K562 (cell line): ENCODE data around the gene ROR2. TPM values are rescaled to one million over a fixed set of nuclear protein-coding genes. Genes with fewer than 3 reads are reported as not detected.

Experiments used
- ATAC-seq: fragments of 200-7000 bp; cut with Tn5 transposase; 3 replicates; pipeline ENCODE4 v1.9.1; 2020; ENCODE audit warnings: moderate library complexity
- BruUV-seq: library from RNA; stranded (reverse); fragments of 400-500 nt; replicated peaks from 2 replicates; lab custom pipeline; 2021; lab: Mats Ljungman, UMichigan
- CTCF ChIA-PET: fragments of 300-600 bp; formaldehyde crosslinking; extraction: SDS; loops from one replicate; lab custom pipeline; 2021; ENCODE audit warnings: low intra/inter-chr PET ratio; lab: Yijun Ruan, JAX
- POLR2A ChIA-PET: fragments of 300-600, 350-650 bp; sonication (Branson Sonifier 250); formaldehyde crosslinking; extraction: SDS; loops from one replicate; lab custom pipeline; 2021; ENCODE audit warnings: antibody characterized with exemption, inconsistent platforms; lab: Yijun Ruan, JAX
- DNase-seq, 4 experiments: peaks; one replicate each; pipeline versions ENCODE4 v3.0.0 to v3.0.0-alpha.2; 2011 to 2018; ENCODE audit warnings: low spot score in 3 of 4, mixed read lengths in 3 of 4; ENCODE audit errors: extremely low read depth in 1 of 4
- FAIRE-seq: peaks from 2 replicates; lab custom pipeline; 2011; peaks lifted over from hg19 to GRCh38; lab: Jason Lieb, UNC
- H2AFZ ChIP-seq: 2 replicates; pipeline ENCODE4 v1.6.0; 2011; ENCODE audit warnings: low read depth, low read length, control low read depth, inconsistent platforms
- H3K27ac ChIP-seq: fragments of 200-600 bp; 3 replicates; pipeline ENCODE4 v1.8.0; 2011; ENCODE audit warnings: low read depth, mild to moderate bottlenecking, control low read depth, inconsistent platforms, low read length, moderate library complexity, mixed read lengths; ENCODE audit errors: extremely low read depth
- H3K27me3 ChIP-seq, 2 experiments: fragments of 300-600 bp in 1 of 2; 2 replicates in 1 of 2; 3 replicates in 1 of 2; pipeline versions ENCODE4 v1.6.0 to v1.8.0; 2011; ENCODE audit warnings: inconsistent platforms in 2 of 2, low read length in 2 of 2, mild to moderate bottlenecking in 1 of 2, mixed read lengths in 1 of 2, moderate library complexity in 1 of 2; ENCODE audit not compliant: control insufficient read depth in 2 of 2, insufficient read depth in 2 of 2
- H3K36me3 ChIP-seq: fragments of 300-600 bp; 3 replicates; pipeline ENCODE4 v1.8.0; 2011; ENCODE audit warnings: mild to moderate bottlenecking, low read length, inconsistent platforms; ENCODE audit not compliant: control insufficient read depth, insufficient read depth
- H3K4me1 ChIP-seq, 2 experiments: fragments of 200-600 bp in 1 of 2; replicated peaks in 1 of 2; 2 replicates in 1 of 2; 3 replicates in 1 of 2; pipeline versions ENCODE4 v1.5.1 to v1.8.0; 2011; ENCODE audit warnings: inconsistent platforms in 2 of 2, low read length in 2 of 2, mild to moderate bottlenecking in 1 of 2, mixed read lengths in 1 of 2, moderate library complexity in 1 of 2; ENCODE audit not compliant: control insufficient read depth in 2 of 2, insufficient read depth in 2 of 2
- H3K4me2 ChIP-seq: 2 replicates; pipeline ENCODE4 v1.6.1; 2011; ENCODE audit warnings: low read length, control low read depth, inconsistent platforms, mixed read lengths; ENCODE audit not compliant: insufficient read depth
- H3K4me3 ChIP-seq: fragments of 200-600 bp; sonication (generic), shearing (Covaris generic); 2 replicates; pipeline ENCODE4 v1.5.1; 2016; ENCODE audit warnings: control low read depth, inconsistent platforms
- H3K79me2 ChIP-seq: fragments of 200-600 bp; 3 replicates; pipeline ENCODE4 v1.8.0; 2011; ENCODE audit warnings: low read length, inconsistent platforms; ENCODE audit not compliant: control insufficient read depth, insufficient read depth
- H3K9ac ChIP-seq, 2 experiments: 2 replicates each; pipeline versions ENCODE4 v1.6.0 to v1.6.1; 2011; ENCODE audit warnings: low read depth in 2 of 2, low read length in 2 of 2, control low read depth in 1 of 2, inconsistent platforms in 1 of 2, mild to moderate bottlenecking in 1 of 2, mixed read lengths in 1 of 2; ENCODE audit not compliant: insufficient read depth in 1 of 2
- H3K9me1 ChIP-seq: one replicate; pipeline ENCODE4 v1.6.0; 2011; ENCODE audit warnings: inconsistent platforms, mild to moderate bottlenecking, low read length, moderate library complexity; ENCODE audit not compliant: control insufficient read depth, insufficient read depth
- H3K9me3 ChIP-seq: replicated peaks from 2 replicates; pipeline ENCODE4 v1.5.1; 2011; ENCODE audit warnings: low read depth, low read length, inconsistent platforms; ENCODE audit not compliant: control insufficient read depth, insufficient read depth
- H4K20me1 ChIP-seq: replicated peaks from 2 replicates; pipeline ENCODE4 v1.6.1; 2011; ENCODE audit warnings: low read length, inconsistent platforms, mixed read lengths; ENCODE audit not compliant: control insufficient read depth, insufficient read depth
- CEBPG ChIP-seq, 3 experiments: fragments of 200-800 bp in 1 of 3; sonication (Bioruptor generic) in 1 of 3; sonication (generic) in 1 of 3; formaldehyde crosslinking in 1 of 3; IDR thresholded peaks in 2 of 3; conservative IDR thresholded peaks in 1 of 3; 2 replicates each; pipeline versions ENCODE4 v1.6.1 to v1.8.0; 2016 to 2022; ENCODE audit warnings: missing compliant biosample characterization in 2 of 3, missing genetic modification characterization in 2 of 3, mild to moderate bottlenecking in 1 of 3, missing genetic modification reagents in 1 of 3
- CTCF ChIP-seq, 3 experiments: IDR thresholded peaks in 2 of 3; conservative IDR thresholded peaks in 1 of 3; 2 replicates each; pipeline ENCODE4 v1.5.1; 2011 to 2012; ENCODE audit warnings: low read length in 3 of 3, mild to moderate bottlenecking in 3 of 3, control low read depth in 2 of 3, improper control_type of control experiment in 1 of 3, inconsistent platforms in 1 of 3, low read depth in 1 of 3, mixed read lengths in 1 of 3, moderate library complexity in 1 of 3; ENCODE audit not compliant: insufficient read depth in 2 of 3
- DEAF1 ChIP-seq: fragments of 450-650 bp; formaldehyde crosslinking; IDR thresholded peaks from 2 replicates; pipeline ENCODE4 v1.4.0; 2020; ENCODE audit warnings: mild to moderate bottlenecking, moderate library complexity
- MXD1 ChIP-seq: fragments of 250-450 bp; sonication (Bioruptor Pico); IDR thresholded peaks from 2 replicates; pipeline ENCODE4 v1.8.0; 2021; ENCODE audit warnings: borderline replicate concordance, mild to moderate bottlenecking, moderate library complexity; ENCODE audit not compliant: poor library complexity, severe bottlenecking
- MYNN ChIP-seq, 2 experiments: sonication (generic); formaldehyde crosslinking in 1 of 2; IDR thresholded peaks; 2 replicates each; pipeline versions ENCODE4 v1.5.0 to v1.6.1; 2016 to 2020; ENCODE audit warnings: antibody characterized with exemption in 1 of 2, missing genetic modification reagents in 1 of 2
- PHB2 ChIP-seq: fragments of 450-650 bp; IDR thresholded peaks from 2 replicates; pipeline ENCODE4 v1.6.1; 2017; ENCODE audit warnings: low read depth
- TEAD1 ChIP-seq, 2 experiments: fragments of 450-650 bp in 1 of 2; sonication (generic) in 1 of 2; formaldehyde crosslinking; IDR thresholded peaks; 2 replicates each; pipeline versions ENCODE4 v1.4.0 to v1.8.0; 2020 to 2022; ENCODE audit warnings: mild to moderate bottlenecking in 2 of 2, missing genetic modification reagents in 1 of 2
- U2AF1 ChIP-seq: fragments of 200-400 bp; formaldehyde crosslinking; optimal IDR thresholded peaks from 2 replicates; pipeline ENCODE3; 2017; ENCODE audit warnings: mild to moderate bottlenecking, low read depth, low read length, moderate library complexity
- XRCC5 ChIP-seq: fragments of 200-400 bp; formaldehyde crosslinking; IDR thresholded peaks from 2 replicates; pipeline ENCODE4 v1.6.1; 2017; ENCODE audit warnings: low read depth, mild to moderate bottlenecking, low read length
- YY1 ChIP-seq, 3 experiments: IDR thresholded peaks; 2 replicates each; pipeline ENCODE4 v1.6.1; 2011; ENCODE audit warnings: low read length in 2 of 3, mild to moderate bottlenecking in 2 of 3, moderate library complexity in 2 of 3, borderline replicate concordance in 1 of 3, control low read depth in 1 of 3, low read depth in 1 of 3; ENCODE audit not compliant: insufficient read depth in 3 of 3, insufficient replicate concordance in 2 of 3, control insufficient read depth in 1 of 3, insufficient read length in 1 of 3; ENCODE audit errors: extremely low read depth in 1 of 3
- ZBTB7A ChIP-seq: IDR thresholded peaks from 2 replicates; pipeline ENCODE4 v1.6.1; 2011; ENCODE audit warnings: low read depth, mild to moderate bottlenecking, low read length, moderate library complexity, borderline replicate concordance; ENCODE audit not compliant: control insufficient read depth
- WGBS: fragments of 100-300 bp; shearing (Covaris generic); methylation state at CpG from one replicate; pipeline ENCODE4 v1.1.6; 2016; ENCODE audit warnings: low coverage, mixed read lengths; ENCODE audit not compliant: insufficient coverage; ENCODE audit errors: missing lambda C conversion rate; 5-methylcytosine and 5-hydroxymethylcytosine counted together
- in situ Hi-C: fragments of 300-500 bp; cut with MboI; formaldehyde crosslinking; loops from 4 replicates; pipeline ENCODE4 v1.15.0; 2018; ENCODE audit warnings: inconsistent platforms, mixed read lengths
- intact Hi-C: fragments of 100-400 bp; cut with micrococcal nuclease; formaldehyde crosslinking; loops from 2 replicates; pipeline ENCODE4 v1.14.2; 2022
- polyA plus RNA-seq, 8 experiments: library from polyadenylated mRNA; depleted of rRNA in 4 of 8; stranded (reverse) in 5 of 8; unstranded in 3 of 8; fragments of >200 nt; fragmentation: Nextera tagmentation in 2 of 8; fragmentation: Illumina TruSeq in 1 of 8; extraction: Ambion mirVana in 2 of 8; extraction: Trizol in 1 of 8; gene quantifications; 2 replicates each; pipeline versions ENCODE4 v1.2.1 to v1.2.3, GENCODE V29; 2011 to 2014; ENCODE audit warnings: inconsistent platforms in 1 of 8, missing spikeins in 1 of 8
- total RNA-seq, 7 experiments: library from RNA; depleted of rRNA in 6 of 7; stranded (reverse); fragments of >200 nt in 6 of 7; fragmentation: Illumina TruSeq in 2 of 7; extraction: Trizol in 2 of 7; gene quantifications; 2 replicates each; pipeline versions ENCODE4 v1.2.1 to v1.2.3, GENCODE V29; 2011 to 2021; ENCODE audit warnings: low replicate concordance in 1 of 7
- TF ChIP-seq, protein P1 (sequence below): sonication (generic); formaldehyde crosslinking; IDR thresholded peaks from 2 replicates; pipeline ENCODE4 v1.8.0; 2022; ENCODE audit warnings: missing genetic modification reagents, mild to moderate bottlenecking, moderate library complexity, borderline replicate concordance

Gene ROR2
- total and polyA plus RNA-seq, 9 of the 15 experiments (the other 6 are each of a cell fraction or from before 2014, with no cell fraction given) = 5.6 to 33.8 (median 15.3) TPM

GRCh38 chr9:91775011-91775707 is 174.9 kb downstream of the ROR2 start:
- intact Hi-C loops = loop anchor here (1.0 to 10.0 kb wide), 3 partner anchors 130 to 203 kb away; partner anchors contain the start of gene ROR2
- DNase-seq (peak; percentile 74 to 79 (median 77)), ATAC-seq (peak; percentile 91), FAIRE-seq (peak; percentile 87)
- H3K27ac ChIP-seq = no peak overlapping the region
- H3K9me1 ChIP-seq = no peaks in the 10 kb centered on the region
- H3K79me2 ChIP-seq = peaks cover 27% of the 10 kb centered on the region; the same call in 2 of the 3 replicates
- H3K36me3 ChIP-seq = peaks cover 20% of the 10 kb centered on the region
- H3K27me3 ChIP-seq = no peaks in the 10 kb centered on the region
- no peak overlapping the region for H3K4me3 ChIP-seq
- H2AFZ ChIP-seq = no peak overlapping the region
- no peak overlapping the region for H3K4me2 ChIP-seq
- BruUV-seq = no TSS peak
- no peaks in the 10 kb centered on the region for H4K20me1 ChIP-seq
- 0 out of 4 replicates have a peak overlapping the region, but pooled peaks of 1 of the 2 experiments have one; percentile 14 for H3K9ac ChIP-seq
- CTCF ChIA-PET = interaction anchor here (0.6 to 2.8 kb wide), 3 partner anchors 39 to 204 kb away, joined by 3 to 16 read pairs (median 4); partner anchors contain the start of gene ROR2
- no peaks in the 10 kb centered on the region for H3K9me3 ChIP-seq
- in situ Hi-C loops = no loop called here
- 82% methylated on average over 9 of the region's 9 CpGs for WGBS
- H3K4me1 ChIP-seq = peaks cover 5 to 6% of the 10 kb centered on the region in 2 experiments; a peak in 4 of 5 replicates
- POLR2A ChIA-PET = no interaction called here
- TF ChIP-seq MXD1 (CRISPR knock-in tag) = no peak
- peak in 1 of 3 experiments; percentile 37 for TF ChIP-seq YY1 (IDR thresholded peaks at IDR 0.05; ENCODE audit: borderline replicate concordance in 1 of 3, control insufficient read depth in 1 of 3, extremely low read depth in 1 of 3, insufficient read depth in 3 of 3, insufficient read length in 1 of 3, insufficient replicate concordance in 2 of 3, low read depth in 1 of 3, low read length in 2 of 3)
- 0 out of 2 replicates have a peak, but pooled peaks have one; percentile 45 for TF ChIP-seq XRCC5
- peak; percentile 44; the same call in 1 of the 2 replicates for TF ChIP-seq MYNN (IDR thresholded peaks at IDR 0.05)
- no peak for TF ChIP-seq MYNN (CRISPR knock-in tag; IDR thresholded peaks at IDR 0.05)
- peak; percentile 76 to 87 (median 81) for TF ChIP-seq CTCF (IDR thresholded peaks at IDR 0.05 in 2 of 3, conservative IDR thresholded peaks at IDR 0.05 in 1 of 3; ENCODE audit: insufficient read depth in 2 of 3, low read depth in 1 of 3, low read length in 3 of 3)
- TF ChIP-seq, protein P1, sequence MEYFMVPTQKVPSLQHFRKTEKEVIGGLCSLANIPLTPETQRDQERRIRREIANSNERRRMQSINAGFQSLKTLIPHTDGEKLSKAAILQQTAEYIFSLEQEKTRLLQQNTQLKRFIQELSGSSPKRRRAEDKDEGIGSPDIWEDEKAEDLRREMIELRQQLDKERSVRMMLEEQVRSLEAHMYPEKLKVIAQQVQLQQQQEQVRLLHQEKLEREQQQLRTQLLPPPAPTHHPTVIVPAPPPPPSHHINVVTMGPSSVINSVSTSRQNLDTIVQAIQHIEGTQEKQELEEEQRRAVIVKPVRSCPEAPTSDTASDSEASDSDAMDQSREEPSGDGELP (CRISPR knock-in tag) = 0 out of 2 replicates have a peak, but pooled peaks have one; percentile 15
- peak; percentile 54; the same call in 1 of the 2 replicates for TF ChIP-seq ZBTB7A
- TF ChIP-seq PHB2 = no peak
- TF ChIP-seq U2AF1 = no peak
- 0 out of 2 replicates have a peak, but pooled peaks have one; percentile 8 for TF ChIP-seq CEBPG (CRISPR knock-in tag; IDR thresholded peaks at IDR 0.05)
- no peak for TF ChIP-seq CEBPG (tag; conservative IDR thresholded peaks at IDR 0.05 in 1 of 2, IDR thresholded peaks at IDR 0.05 in 1 of 2)
- TF ChIP-seq TEAD1 (CRISPR knock-in tag; IDR thresholded peaks at IDR 0.05) = peak in 1 of 2 experiments; percentile 86; a peak in 2 of 4 replicates
- peak; percentile 74 for TF ChIP-seq DEAF1
